Fibroblast of skin of back (primary cell): ENCODE results near the gene PDE1C.

Experiments
- DNase-seq: peaks from one replicate; pipeline ENCODE4 v3.0.0-alpha.2; 2013

PDE1C gene

GRCh38 chr7:31764462-31764861, 305.7 kb downstream of the PDE1C start:
- peak; percentile 22 for DNase-seq

DNA sequence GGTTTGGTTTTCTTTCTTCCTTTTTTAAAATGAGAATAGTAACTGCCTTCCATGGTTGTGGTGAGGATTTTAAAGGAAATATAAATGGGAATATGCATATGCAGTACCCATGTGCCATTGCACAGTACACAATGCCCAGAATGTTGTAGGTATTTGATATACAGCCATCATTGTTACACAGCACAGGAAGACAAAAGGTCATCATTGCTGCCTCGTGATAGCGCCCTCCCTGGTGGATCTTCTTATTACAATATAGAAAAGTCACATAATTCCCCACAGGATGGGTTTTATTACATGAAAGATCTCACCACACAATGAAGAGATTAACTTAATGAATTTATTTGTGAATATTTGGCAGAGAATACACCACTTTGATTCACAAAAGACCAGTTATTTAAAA, 306.7 kb downstream of the PDE1C start:
- DNase-seq = no peak

GRCh38 chr7:31761646-31762045, 308.6 kb downstream of the PDE1C start:
- DNase-seq = no peak

DNA sequence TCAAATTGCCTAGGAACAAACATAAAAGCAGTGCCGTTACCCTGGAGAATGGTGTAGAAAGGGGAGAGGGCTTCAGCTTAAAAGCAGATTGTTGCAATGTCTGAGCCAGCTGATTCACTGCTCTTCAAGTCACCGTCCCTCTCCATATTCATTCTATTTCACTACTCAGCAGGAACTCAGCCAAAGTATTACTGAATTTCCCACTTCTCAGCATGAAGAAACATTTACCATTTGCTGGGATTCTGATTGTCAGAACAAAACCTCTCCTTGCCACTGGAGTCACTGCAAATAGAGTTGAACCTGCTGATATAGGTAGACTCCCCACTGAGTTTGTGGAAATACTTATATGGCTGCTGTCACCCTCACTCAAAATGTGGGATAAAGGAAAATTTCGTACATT, 311.5 kb downstream of the PDE1C start:
- no peak for DNase-seq

GRCh38 chr7:31751726-31752125, 318.5 kb downstream of the PDE1C start:
- DNase-seq = no peak

- DNase-seq = no peak
Observed at GRCh38 chr7:31748084-31748483, 322.1 kb downstream of the PDE1C start.

- no peak for DNase-seq
Observed at GRCh38 chr7:31747553-31747952, 322.7 kb downstream of the PDE1C start.

DNA sequence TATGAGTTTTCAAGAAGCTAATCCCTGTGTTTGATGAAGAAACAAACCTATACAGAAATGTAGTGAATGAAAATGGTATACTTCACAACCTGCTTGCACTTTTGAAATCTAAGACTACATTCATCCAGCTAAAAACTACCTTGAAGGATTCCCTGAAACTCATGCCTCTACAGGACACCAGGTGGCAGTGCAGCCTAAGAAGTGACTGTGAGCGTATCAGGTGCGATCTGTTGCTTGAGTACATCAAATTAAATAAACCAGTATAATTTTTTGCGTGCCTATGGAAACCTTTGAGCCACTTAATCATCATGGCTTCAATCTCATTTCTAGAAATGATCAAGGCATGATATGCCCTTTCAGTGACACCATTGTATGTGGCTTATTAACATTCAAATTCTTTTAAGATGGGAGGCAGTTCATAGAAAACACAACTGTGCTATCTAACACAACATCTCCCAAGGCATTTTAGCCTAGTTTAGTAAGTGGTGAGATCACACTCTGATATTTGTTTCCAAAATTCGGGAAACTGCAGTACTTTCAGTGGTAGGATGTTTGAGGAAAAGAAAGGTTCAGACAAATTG, 325.8 kb downstream of the PDE1C start:
- DNase-seq = peak; percentile 61

GRCh38 chr7:31741852-31742251, 328.4 kb downstream of the PDE1C start:
- no peak for DNase-seq

DNA sequence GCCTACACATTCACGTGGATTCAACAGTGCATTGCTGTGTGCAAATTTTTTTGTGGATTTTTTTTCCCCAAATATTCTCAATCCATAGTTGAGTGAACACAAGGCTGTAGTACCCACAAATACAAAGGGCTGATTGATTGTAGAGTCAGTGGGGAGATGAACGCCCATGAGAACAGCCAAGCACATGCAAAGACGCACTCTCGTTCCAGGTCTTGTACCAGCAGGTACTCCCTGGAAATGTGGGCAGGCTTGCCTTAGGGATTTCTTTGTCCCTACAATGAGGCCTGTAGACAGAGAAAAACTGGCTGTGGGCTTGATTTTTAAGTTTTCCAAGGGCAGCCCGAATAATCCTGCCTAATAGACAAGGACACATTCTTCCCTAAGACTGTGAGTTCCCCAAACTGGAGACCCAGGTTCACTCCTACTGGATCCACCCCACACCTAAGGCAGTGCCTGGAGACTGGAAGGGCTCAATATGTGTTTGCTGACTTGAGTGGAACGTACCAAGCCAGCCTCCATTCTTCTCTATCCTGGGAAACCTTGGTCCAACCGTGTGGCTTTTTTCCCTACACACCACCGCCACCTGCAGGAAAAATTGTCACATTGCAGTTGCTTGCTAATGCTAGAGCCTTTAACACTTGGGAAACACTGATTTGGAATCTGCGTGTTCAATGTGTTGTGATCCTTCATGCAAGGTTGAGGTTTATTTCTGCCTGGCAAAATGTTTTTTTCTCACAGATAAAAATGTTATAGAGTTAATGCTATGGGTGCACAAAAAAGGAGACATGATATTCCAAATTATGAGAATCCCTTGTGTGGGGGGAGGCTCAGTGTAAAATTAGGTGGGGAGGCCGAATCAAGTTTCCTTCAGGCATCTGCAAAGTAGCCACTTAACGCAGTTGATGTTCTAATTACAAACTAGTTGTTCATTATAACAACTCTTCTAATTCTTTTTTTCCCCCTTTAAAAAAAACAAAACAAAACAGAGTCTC, 333.9 kb downstream of the PDE1C start:
- peak; percentile 67 for DNase-seq

GRCh38 chr7:31734456-31734855, 335.8 kb downstream of the PDE1C start:
- DNase-seq = peak; percentile 31

DNA sequence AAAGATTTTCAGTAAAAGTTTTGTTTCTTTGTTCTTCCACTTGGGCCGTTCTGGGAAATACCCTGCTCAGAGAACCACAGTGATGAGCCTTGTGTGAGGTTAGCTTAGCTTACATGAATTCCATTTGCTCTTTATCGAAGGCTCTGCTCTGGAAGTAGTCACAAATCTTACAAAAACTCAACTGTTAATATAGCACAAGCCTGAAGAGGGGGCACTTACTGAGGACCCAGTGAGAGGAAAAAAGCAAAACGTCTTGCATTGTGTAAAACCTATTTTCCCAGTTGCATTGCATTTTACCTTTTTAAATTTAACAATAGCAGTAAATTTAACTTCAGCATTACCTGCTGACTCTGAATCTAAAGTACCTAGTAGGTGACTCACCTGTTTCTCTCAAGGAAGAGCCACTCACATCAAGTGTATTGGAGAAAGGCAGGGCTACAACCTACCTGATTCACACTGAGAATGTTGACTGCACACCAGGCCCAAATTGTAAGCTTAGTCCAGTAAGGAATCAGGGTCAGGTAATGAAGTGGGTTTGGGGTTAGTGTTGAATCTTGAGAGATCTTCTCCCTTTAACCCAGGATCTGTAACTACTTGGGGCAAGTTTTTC, 340.9 kb downstream of the PDE1C start:
- no peak for DNase-seq

GRCh38 chr7:31724696-31725095, 345.5 kb downstream of the PDE1C start:
- DNase-seq = no peak

- no peak for DNase-seq
Observed at GRCh38 chr7:31720366-31720765, 349.8 kb downstream of the PDE1C start.

DNA sequence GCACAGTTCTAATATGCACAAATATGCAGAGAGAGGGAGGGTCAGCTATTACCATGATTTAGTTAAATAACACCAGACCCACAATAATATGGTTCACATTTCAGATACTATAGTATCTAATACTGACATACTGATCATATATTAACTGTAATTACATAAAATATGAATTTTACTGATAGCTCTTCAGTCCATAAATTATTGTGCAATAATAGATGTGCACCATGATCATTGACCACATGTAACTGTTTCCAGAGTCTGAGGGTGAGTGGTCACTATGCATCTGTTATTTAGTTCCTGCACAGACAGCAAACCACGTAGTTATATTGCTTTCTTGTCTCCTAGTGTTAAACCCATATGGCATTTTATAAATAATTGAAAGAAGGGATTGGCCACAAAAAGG, 353.9 kb downstream of the PDE1C start:
- DNase-seq = no peak

GRCh38 chr7:31710171-31710570, 360.0 kb downstream of the PDE1C start:
- no peak for DNase-seq

DNA sequence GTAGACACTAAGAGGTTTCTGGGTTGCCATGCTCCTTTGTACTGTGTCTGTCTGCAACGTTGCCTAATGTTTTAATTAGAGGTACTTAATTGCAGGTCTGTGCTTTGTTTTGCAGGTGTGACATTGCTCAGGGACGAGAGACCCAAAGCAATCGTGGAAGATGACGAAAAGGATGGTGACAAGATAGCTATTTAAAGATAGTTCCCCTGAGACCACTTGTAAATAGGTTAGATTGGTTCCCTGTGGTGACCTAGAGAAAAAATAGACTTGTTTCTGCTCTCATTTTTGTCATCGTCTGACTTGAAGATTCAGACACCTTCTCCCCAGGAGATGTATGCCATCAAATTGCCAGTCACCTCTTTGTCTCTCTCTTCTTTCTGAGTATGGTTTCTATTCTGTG, 363.1 kb downstream of the PDE1C start:
- no peak for DNase-seq

GRCh38 chr7:31705377-31705776, 364.8 kb downstream of the PDE1C start:
- DNase-seq = no peak

- DNase-seq = no peak
Observed at GRCh38 chr7:31702354-31702753, 367.9 kb downstream of the PDE1C start.
